HL-60 (cell line): ENCODE measurements around the gene STN1.

Experiments used
- DNase-seq, 2 experiments: peaks; one replicate each; pipeline ENCODE4 v3.0.0-alpha.2; 2010 to 2020; ENCODE audit warnings: low read depth in 1 of 2, low spot score in 1 of 2
- H3K27ac ChIP-seq: fragments of 250-450 bp; sonication (Bioruptor Pico); replicated peaks from 2 replicates; pipeline ENCODE4 v1.5.1; 2020; ENCODE audit warnings: mild to moderate bottlenecking, moderate library complexity
- H3K27me3 ChIP-seq: fragments of 250-450 bp; sonication (Bioruptor Pico); 2 replicates; pipeline ENCODE4 v1.5.1; 2021; ENCODE audit warnings: mild to moderate bottlenecking, moderate library complexity; ENCODE audit not compliant: insufficient read depth, poor library complexity, severe bottlenecking
- H3K4me3 ChIP-seq: replicated peaks from 2 replicates; pipeline ENCODE4 v1.5.1; 2011; ENCODE audit warnings: mild to moderate bottlenecking, control low read depth, low read length; ENCODE audit not compliant: insufficient read depth
- CTCF ChIP-seq: IDR thresholded peaks from one replicate; pipeline ENCODE4 v1.5.1; 2011; ENCODE audit warnings: low read length, control low read depth, inconsistent platforms; ENCODE audit not compliant: insufficient read depth
- GABPA ChIP-seq: IDR thresholded peaks from 2 replicates; pipeline ENCODE4 v1.6.1; 2012; ENCODE audit warnings: low read depth
- POLR2AphosphoS5 ChIP-seq: IDR thresholded peaks from 2 replicates; pipeline ENCODE4 v1.6.1; 2012; ENCODE audit warnings: low read depth
- REST ChIP-seq: IDR thresholded peaks from 2 replicates; pipeline ENCODE4 v1.6.1; 2012; ENCODE audit warnings: low read depth; ENCODE audit not compliant: insufficient replicate concordance
- SPI1 ChIP-seq: IDR thresholded peaks from 2 replicates; pipeline ENCODE4 v1.6.1; 2012; ENCODE audit warnings: low read depth, mild to moderate bottlenecking, borderline replicate concordance

Gene STN1

DNA sequence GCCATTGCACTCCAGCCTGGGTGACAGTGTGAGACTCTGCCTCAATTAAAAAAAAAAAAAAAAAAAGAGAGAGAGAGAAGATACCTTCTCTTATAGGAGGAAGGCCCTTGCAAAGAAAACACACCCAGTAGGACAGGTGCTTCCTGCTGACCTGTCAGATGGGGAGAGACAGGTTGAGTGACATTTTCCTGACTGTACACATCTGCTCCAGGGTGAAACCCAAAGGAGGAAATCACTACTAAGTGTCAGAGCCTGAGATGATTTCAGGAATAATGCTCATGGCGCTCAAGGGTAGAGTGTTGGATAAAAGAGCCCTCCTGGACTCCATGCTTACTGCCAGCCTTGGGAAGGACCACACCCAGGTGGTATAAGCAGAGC is 1.7 kb upstream of the STN1 start:
- no peaks in the 10 kb centered on the region for H3K27me3 ChIP-seq
- TF ChIP-seq GABPA (no peak), POLR2AphosphoS5 (no peak), REST (no peak), CTCF (no peak), SPI1 (no peak)
- DNase-seq = no peak
- H3K4me3 ChIP-seq = no peak overlapping the region
- H3K27ac ChIP-seq = no peak overlapping the region

GRCh38 chr10:103917302-103918052 is 507 bp downstream of the STN1 start:
- DNase-seq = no peak
- peak overlapping the region; percentile 80 for H3K27ac ChIP-seq
- H3K4me3 ChIP-seq = peak overlapping the region; percentile 71
- H3K27me3 ChIP-seq = no peaks in the 10 kb centered on the region
- no peak for TF ChIP-seq SPI1
- peak; percentile 59; the same call in 1 of the 2 replicates for TF ChIP-seq POLR2AphosphoS5

GRCh38 chr10:103916876-103917275 is 1.1 kb downstream of the STN1 start:
- no peak for DNase-seq
- H3K27ac ChIP-seq = no peak overlapping the region; the same call in none of the 2 replicates
- no peak for TF ChIP-seq GABPA
- no peak for TF ChIP-seq SPI1
- TF ChIP-seq CTCF = no peak
- no peak for TF ChIP-seq POLR2AphosphoS5
- no peak for TF ChIP-seq REST

DNA sequence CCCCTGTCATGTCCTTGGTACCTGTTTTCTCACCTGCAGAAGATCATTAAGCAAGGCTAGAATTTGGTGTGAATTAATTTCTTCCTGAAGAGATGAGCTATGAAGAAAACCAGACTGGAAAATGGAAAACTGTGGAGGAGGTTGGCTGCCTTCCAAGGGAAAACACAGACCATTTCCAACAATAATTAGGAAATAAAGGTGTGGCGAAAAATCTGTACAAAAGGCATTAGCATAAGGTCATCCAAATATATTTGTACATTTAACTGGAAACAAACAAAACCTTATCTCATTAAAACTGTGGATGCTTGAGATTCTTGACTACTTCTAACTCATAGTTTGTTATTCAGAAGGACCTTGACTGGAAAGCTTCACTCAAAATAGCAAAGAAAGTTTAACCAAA is 1.7 kb downstream of the STN1 start:
- H3K27me3 ChIP-seq = no peaks in the 10 kb centered on the region
- DNase-seq = no peak
- peak overlapping the region; percentile 1; the same call in 1 of the 2 replicates for H3K27ac ChIP-seq
- H3K4me3 ChIP-seq = no peak overlapping the region
- TF ChIP-seq REST (no peak), SPI1 (no peak), POLR2AphosphoS5 (no peak), GABPA (no peak), CTCF (no peak)

More at GRCh38 chr10:103916876-103917275, 1.1 kb downstream of the STN1 start:
- Histone ChIP-seq H3K27me3 (no peaks in the 10 kb centered on the region), H3K4me3 (peak overlapping the region; percentile 71)
